ENCODE measurements around the gene CDC20B. TPM values are rescaled to one million over a fixed set of nuclear protein-coding genes. Genes with fewer than 3 reads are reported as not detected.

Gene CDC20B
- total RNA-seq, 1 experiment from 2014 or later, result not detected

- in situ Hi-C loops (cut with HindIII; ENCODE audit: low sequenced_read_pairs), result no loop called here
- no peak for DNase-seq (ENCODE audit: low spot score)
Measured at GRCh38 chr5:55063220-55063863, 109.6 kb downstream of the CDC20B start.

Other genes with a start within 250 kb of the CDC20B start
- gene ESM1, start 187.6 kb downstream of the CDC20B start, total RNA-seq (2014; rRNA removed; shearing (Covaris generic)), result not detected in 2 replicates
- gene GZMK, start 148.9 kb downstream of the CDC20B start, total RNA-seq (2014; rRNA removed; shearing (Covaris generic)), result not detected in 2 replicates
- not detected in 2 replicates for gene GZMA, start 70.5 kb downstream of the CDC20B start, total RNA-seq (2014; rRNA removed; shearing (Covaris generic))
- 45.8 and 64.4 TPM in 2 replicates for gene GPX8, start 13.0 kb downstream of the CDC20B start, total RNA-seq (2014; rRNA removed; shearing (Covaris generic))
- gene MCIDAS, start 54.1 kb upstream of the CDC20B start, total RNA-seq (2014; rRNA removed; shearing (Covaris generic)), result 1.4 and 3.3 TPM in 2 replicates
- gene CCNO, start 60.4 kb upstream of the CDC20B start, total RNA-seq (2014; rRNA removed; shearing (Covaris generic)), result 0.74 and 3.8 TPM in 2 replicates
- 14.0 and 31.5 TPM in 2 replicates for gene DHX29, start 134.5 kb upstream of the CDC20B start, total RNA-seq (2014; rRNA removed; shearing (Covaris generic))
- gene MTREX, start 134.8 kb upstream of the CDC20B start, total RNA-seq (2014; rRNA removed; shearing (Covaris generic)), result 102 and 109 TPM in 2 replicates